Uterus (tissue), 2 donors: ENCODE measurements around the gene ANO6.

Experiments
- CTCF ChIP-seq, 4 experiments: fragments of 200-600 bp in 2 of 4; fragments of 450-650 bp in 2 of 4; sonication (generic) in 2 of 4; IDR thresholded peaks; one replicate each; pipeline ENCODE4 v1.5.1; 2016 to 2019; ENCODE audit warnings: antibody characterized with exemption in 4 of 4, mild to moderate bottlenecking in 2 of 4, moderate library complexity in 1 of 4
- POLR2A ChIP-seq, 2 donors: fragments of 450-650 bp; IDR thresholded peaks; one replicate each; pipeline ENCODE4 v1.6.1; 2016; ENCODE audit warnings: antibody characterized with exemption in 2 of 2, mild to moderate bottlenecking in 1 of 2, moderate library complexity in 1 of 2

GRCh38 chr12:45214071-45214470 lies 1.8 kb upstream of the ANO6 start:
- TF ChIP-seq CTCF (IDR thresholded peaks at IDR 0.05), result no peak
- TF ChIP-seq POLR2A (IDR thresholded peaks at IDR 0.05), result no peak
